SH-SY5Y (cell line): ENCODE results near the gene TRDN.

Experiments
- GATA2 ChIP-seq: IDR thresholded peaks from 2 replicates; pipeline ENCODE4 v1.6.1; 2011; ENCODE audit warnings: mild to moderate bottlenecking, low read depth, low read length
- GATA3 ChIP-seq: IDR thresholded peaks from 2 replicates; pipeline ENCODE4 v1.6.1; 2011; ENCODE audit warnings: low read depth, mild to moderate bottlenecking, low read length, moderate library complexity

DNA sequence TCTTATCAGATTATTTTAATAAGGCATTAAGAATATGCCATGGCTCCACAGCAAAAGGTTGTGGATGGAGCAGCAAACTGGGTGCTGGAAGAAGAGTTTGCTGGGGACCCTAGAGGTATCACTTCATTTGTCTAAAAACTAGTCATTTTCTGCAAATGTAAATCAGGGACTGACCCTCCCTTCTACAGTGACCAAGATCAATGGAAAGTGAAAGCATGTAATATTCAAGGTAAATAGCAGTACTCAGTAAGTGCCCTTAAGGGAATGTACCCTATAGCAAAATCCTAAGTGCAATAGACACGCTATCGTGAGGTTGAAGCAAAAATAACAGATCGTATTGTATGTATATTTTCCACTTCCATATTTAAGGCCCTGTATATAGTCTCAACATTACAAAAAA lies 38.7 kb downstream of the TRDN start:
- no peak for TF ChIP-seq GATA3
- no peak for TF ChIP-seq GATA2
